Measurements from ENCODE around the gene PTPRN2. TPM values are rescaled to one million over a fixed set of nuclear protein-coding genes. Genes with fewer than 3 reads are reported as not detected.

PTPRN2 gene
- total and polyA plus RNA-seq, 8 donors: 4.9 to 136 (median 46.8) TPM

DNA sequence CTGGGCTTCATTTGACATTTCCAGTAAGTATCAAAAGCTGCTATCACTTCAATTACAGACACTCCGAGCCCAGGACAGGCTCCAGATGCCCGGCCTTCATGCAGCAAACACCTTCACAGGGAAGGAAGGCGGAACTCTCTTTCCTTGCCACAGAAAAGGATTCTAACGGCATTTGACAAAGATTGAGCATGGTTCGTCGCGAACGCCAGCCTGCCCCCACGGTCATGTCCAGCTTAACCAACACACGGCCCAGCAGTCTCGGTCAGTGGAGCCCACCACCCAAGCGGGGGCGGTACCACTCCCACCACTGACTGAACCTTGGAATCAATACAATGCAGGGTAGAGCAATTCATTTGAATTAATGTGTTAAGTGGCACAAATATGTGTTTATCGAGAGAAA lies 643.6 kb downstream of the PTPRN2 start:
- Histone ChIP-seq H3K36me3 (no peaks in the 10 kb centered on the region), H3K4me3 (no peak overlapping the region), H3K27ac (no peak overlapping the region), H3K4me1 (no peaks in the 10 kb centered on the region), H3K27me3 (no peaks in the 10 kb centered on the region), H3K9me3 (peaks cover 6 to 24% (median 20%) of the 10 kb centered on the region in 4 donors)
- DNase-seq: no peak
- 90 to 95% (median 93%) methylated on average over 14 of the region's 14 CpGs for WGBS, 5 donors
- TF ChIP-seq POLR2A (IDR thresholded peaks at IDR 0.05): no peak
- TF ChIP-seq, protein P1, sequence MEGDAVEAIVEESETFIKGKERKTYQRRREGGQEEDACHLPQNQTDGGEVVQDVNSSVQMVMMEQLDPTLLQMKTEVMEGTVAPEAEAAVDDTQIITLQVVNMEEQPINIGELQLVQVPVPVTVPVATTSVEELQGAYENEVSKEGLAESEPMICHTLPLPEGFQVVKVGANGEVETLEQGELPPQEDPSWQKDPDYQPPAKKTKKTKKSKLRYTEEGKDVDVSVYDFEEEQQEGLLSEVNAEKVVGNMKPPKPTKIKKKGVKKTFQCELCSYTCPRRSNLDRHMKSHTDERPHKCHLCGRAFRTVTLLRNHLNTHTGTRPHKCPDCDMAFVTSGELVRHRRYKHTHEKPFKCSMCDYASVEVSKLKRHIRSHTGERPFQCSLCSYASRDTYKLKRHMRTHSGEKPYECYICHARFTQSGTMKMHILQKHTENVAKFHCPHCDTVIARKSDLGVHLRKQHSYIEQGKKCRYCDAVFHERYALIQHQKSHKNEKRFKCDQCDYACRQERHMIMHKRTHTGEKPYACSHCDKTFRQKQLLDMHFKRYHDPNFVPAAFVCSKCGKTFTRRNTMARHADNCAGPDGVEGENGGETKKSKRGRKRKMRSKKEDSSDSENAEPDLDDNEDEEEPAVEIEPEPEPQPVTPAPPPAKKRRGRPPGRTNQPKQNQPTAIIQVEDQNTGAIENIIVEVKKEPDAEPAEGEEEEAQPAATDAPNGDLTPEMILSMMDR (IDR thresholded peaks at IDR 0.05): no peak
- no peak for TF ChIP-seq POLR2AphosphoS5 (IDR thresholded peaks at IDR 0.05)
- TF ChIP-seq EP300 (IDR thresholded peaks at IDR 0.05): no peak
- intact Hi-C loops (cut with DNase I; ENCODE audit: low total_unique reads): no loop called here

DNA sequence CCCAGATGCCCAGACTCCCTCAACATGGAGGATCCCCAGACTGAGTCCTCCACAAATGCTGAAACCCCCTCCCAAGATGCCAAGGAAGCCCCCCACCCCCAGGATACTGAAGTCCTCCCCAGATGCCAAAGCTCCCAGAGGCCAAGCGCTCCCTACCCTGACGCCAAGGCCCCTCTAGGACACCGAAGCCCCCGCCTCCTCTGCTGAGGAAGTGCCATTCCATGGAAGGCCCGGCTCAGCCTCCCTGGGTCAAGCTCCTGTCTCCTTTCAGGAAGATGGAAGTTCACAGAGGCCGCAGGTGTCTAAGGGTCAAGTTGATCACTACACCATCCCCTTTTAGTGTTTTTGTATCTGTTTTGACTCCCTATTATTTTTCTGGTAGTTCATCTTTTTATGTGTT lies 644.1 kb downstream of the PTPRN2 start:
- Histone ChIP-seq H3K27ac (no peak overlapping the region), H3K4me1 (no peaks in the 10 kb centered on the region), H3K36me3 (no peaks in the 10 kb centered on the region), H3K4me3 (no peak overlapping the region), H3K27me3 (no peaks in the 10 kb centered on the region), H3K9me3 (peaks cover 6 to 23% (median 17%) of the 10 kb centered on the region in 4 donors)
- DNase-seq: no peak
- 80 to 94% (median 89%) methylated on average over 6 of the region's 6 CpGs for WGBS, 5 donors
- no peak for TF ChIP-seq EP300 (IDR thresholded peaks at IDR 0.05)
- intact Hi-C loops (cut with DNase I; ENCODE audit: low total_unique reads): no loop called here

DNA sequence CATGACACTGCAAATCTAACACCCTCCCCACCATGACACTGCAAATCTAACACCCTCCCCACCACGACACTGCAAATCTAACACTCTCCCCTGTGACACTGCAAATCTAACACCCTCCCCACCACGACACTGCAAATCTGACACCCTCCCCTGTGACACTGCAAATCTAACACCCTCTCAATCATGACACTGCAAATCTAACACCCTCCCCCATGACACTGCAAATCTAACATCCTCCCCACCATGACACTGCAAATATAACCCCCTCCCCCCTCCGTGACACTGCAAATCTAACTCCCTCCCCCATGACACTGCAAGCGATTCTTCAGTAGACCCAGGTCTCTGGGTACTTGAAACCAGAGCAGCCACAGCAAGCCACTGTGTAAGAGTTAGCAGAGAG lies 646.4 kb downstream of the PTPRN2 start:
- Histone ChIP-seq H3K4me3 (no peak overlapping the region), H3K9me3 (peaks cover 0 to 1% (median under 1%) of the 10 kb centered on the region in 4 donors), H3K27ac (no peak overlapping the region), H3K27me3 (no peaks in the 10 kb centered on the region), H3K36me3 (no peaks in the 10 kb centered on the region), H3K4me1 (no peaks in the 10 kb centered on the region)
- TF ChIP-seq POLR2AphosphoS5 (IDR thresholded peaks at IDR 0.05) (no peak), EP300 (IDR thresholded peaks at IDR 0.05) (no peak), POLR2A (IDR thresholded peaks at IDR 0.05) (no peak)
- no peak for DNase-seq
- WGBS, 5 donors: 85 to 93% (median 88%) methylated on average over 2 to 4 of the region's 4 CpGs
- intact Hi-C loops (cut with DNase I; ENCODE audit: low total_unique reads): no loop called here

DNA sequence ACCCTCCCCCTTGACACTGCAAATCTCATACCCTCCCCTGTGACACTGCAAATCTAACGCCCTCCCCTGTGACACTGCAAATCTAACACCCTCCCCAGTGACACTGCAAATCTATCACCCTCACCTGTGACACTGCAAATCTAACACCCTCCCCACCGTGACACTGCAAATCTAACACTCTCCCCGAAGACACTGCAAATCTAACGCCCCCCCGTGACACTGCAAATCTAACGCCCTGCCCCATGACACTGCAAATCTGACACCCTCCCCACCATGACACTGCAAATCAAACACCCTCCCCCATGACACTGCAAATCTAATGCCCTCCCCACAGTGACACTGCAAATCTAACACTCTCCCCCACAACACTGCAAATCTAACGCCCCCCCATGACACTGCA lies 647.1 kb downstream of the PTPRN2 start:
- H3K9me3 ChIP-seq: no peaks in the 10 kb centered on the region
- intact Hi-C loops (cut with DNase I; ENCODE audit: low total_unique reads): no loop called here
- H3K4me1 ChIP-seq: no peaks in the 10 kb centered on the region
- no peak for DNase-seq
- no peak overlapping the region for H3K4me3 ChIP-seq
- 81 to 89% (median 87%) methylated on average over 6 to 7 of the region's 7 CpGs for WGBS, 5 donors
- TF ChIP-seq POLR2A (IDR thresholded peaks at IDR 0.05) (no peak), EP300 (IDR thresholded peaks at IDR 0.05) (no peak), POLR2AphosphoS5 (IDR thresholded peaks at IDR 0.05) (no peak)
- TF ChIP-seq, protein P1 (IDR thresholded peaks at IDR 0.05): no peak
- no peaks in the 10 kb centered on the region for H3K27me3 ChIP-seq
- no peaks in the 10 kb centered on the region for H3K36me3 ChIP-seq
- no peak overlapping the region for H3K27ac ChIP-seq

DNA sequence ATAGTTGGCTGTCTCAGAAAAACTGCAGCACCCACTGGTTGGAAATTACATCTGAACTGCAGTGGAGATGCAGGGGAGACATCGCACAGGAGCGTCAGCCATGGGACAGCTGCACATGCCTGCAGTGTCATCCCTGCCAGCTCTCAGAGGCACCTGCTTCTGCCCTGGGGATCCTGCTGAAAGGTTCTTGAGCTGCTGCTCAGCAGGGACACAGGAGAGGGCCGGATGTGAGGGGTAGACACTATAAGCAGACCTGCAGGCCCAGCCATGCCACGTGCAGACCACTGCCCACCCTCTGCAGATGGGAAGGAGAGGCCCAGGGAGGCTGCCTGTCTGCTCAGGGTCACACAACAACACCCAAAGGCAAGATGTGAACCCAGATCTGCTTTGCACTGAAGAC lies 649.4 kb downstream of the PTPRN2 start:
- WGBS, 5 donors: 66 to 91% (median 74%) methylated on average over 3 to 4 of the region's 4 CpGs
- no peak overlapping the region for H3K4me3 ChIP-seq
- H3K27ac ChIP-seq: no peak overlapping the region
- intact Hi-C loops (cut with DNase I; ENCODE audit: low total_unique reads): no loop called here
- H3K27me3 ChIP-seq: no peaks in the 10 kb centered on the region
- peaks cover 0 to 18% (median 0%) of the 10 kb centered on the region in 4 donors for H3K9me3 ChIP-seq
- H3K36me3 ChIP-seq: no peaks in the 10 kb centered on the region
- H3K4me1 ChIP-seq: no peaks in the 10 kb centered on the region
- no peak for DNase-seq
- TF ChIP-seq, protein P1 (IDR thresholded peaks at IDR 0.05): no peak
- TF ChIP-seq POLR2A (IDR thresholded peaks at IDR 0.05) (no peak), POLR2AphosphoS5 (IDR thresholded peaks at IDR 0.05) (no peak), EP300 (IDR thresholded peaks at IDR 0.05) (no peak)
